IMR-90 (cell line): ENCODE measurements around the gene MFNG.

Experiments used
- CEBPB ChIP-seq: IDR thresholded peaks from 2 replicates; pipeline ENCODE4 v1.6.1; 2012; ENCODE audit warnings: low read depth, low read length, improper control_type of control experiment
- CTCF ChIP-seq: conservative IDR thresholded peaks from 2 replicates; pipeline ENCODE4 v1.5.1; 2012; ENCODE audit warnings: mild to moderate bottlenecking, low read depth, low read length, improper control_type of control experiment

- TF ChIP-seq CTCF (no peak), CEBPB (no peak)
These were observed 33.3 kb upstream of the MFNG start, which contains the start of gene CARD10 for GRCh38 chr22:37519268-37520195.
